HCT116 (cell line): ENCODE data around the gene KCNIP3.

ENCODE experiments used
- EZH2phosphoT487 ChIP-seq: fragments of 200-600 bp; IDR thresholded peaks from 2 replicates; pipeline ENCODE4 v1.6.1; 2018; ENCODE audit warnings: antibody characterized with exemption, borderline replicate concordance
- POLR2AphosphoS5 ChIP-seq: IDR thresholded peaks from 2 replicates; pipeline ENCODE4 v1.6.1; 2011; ENCODE audit warnings: mild to moderate bottlenecking, low read depth, low read length, moderate library complexity
- RAD21 ChIP-seq: IDR thresholded peaks from 2 replicates; pipeline ENCODE4 v1.6.1; 2012; ENCODE audit warnings: low read depth, mild to moderate bottlenecking
- SIN3A ChIP-seq: IDR thresholded peaks from 2 replicates; pipeline ENCODE4 v1.6.1; 2012; ENCODE audit warnings: low read depth
- ZNF274 ChIP-seq: fragments of 200-500 bp; sonication (Bioruptor generic); IDR thresholded peaks from 2 replicates; pipeline ENCODE4 v1.6.1; 2014; ENCODE audit warnings: mild to moderate bottlenecking, low read depth, low read length, inconsistent platforms
- TF ChIP-seq, protein P1 (sequence below), 3 experiments: fragments of 200-600 bp in 1 of 3; sonication (generic) in 1 of 3; IDR thresholded peaks in 2 of 3; conservative IDR thresholded peaks in 1 of 3; 2 replicates each; pipeline ENCODE4 v1.5.1; 2012 to 2017; ENCODE audit warnings: low read depth in 2 of 3, low read length in 2 of 3, antibody characterized with exemption in 1 of 3, borderline replicate concordance in 1 of 3, control low read depth in 1 of 3, mild to moderate bottlenecking in 1 of 3, mixed read lengths in 1 of 3, mixed run types in 1 of 3, moderate library complexity in 1 of 3; ENCODE audit not compliant: insufficient read depth in 1 of 3

DNA sequence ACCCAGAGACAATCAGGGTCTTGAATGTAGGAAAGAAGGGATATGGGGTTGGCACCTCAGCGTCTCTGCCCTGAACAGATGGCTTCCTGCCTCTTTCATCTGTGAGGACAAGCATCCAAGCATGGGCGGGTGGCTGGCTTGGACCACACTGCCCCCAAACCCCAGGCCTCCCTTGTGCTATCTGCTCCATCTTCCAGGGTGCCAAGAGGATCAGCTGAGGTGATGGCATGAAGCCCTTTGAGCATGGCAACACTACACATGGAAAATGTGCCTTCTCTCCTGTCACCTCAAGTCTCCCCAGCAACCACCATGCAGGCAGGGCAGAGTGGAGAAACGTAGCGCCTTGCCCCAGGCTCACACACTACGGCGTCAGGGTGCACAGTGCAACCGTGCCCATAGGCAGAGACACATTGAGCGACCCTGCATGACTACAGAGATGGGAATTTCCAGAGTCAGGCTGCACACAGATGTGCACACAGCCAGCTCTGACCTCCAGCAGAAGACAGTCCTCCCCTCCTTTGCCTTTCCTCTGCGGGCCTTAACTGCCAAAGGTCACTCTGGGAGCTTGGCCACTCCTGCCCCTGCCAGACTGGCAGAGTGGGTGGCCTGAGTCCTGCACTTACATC lies 1.5 kb downstream of the KCNIP3 start:
- TF ChIP-seq RAD21, result no peak
- TF ChIP-seq, protein P1, sequence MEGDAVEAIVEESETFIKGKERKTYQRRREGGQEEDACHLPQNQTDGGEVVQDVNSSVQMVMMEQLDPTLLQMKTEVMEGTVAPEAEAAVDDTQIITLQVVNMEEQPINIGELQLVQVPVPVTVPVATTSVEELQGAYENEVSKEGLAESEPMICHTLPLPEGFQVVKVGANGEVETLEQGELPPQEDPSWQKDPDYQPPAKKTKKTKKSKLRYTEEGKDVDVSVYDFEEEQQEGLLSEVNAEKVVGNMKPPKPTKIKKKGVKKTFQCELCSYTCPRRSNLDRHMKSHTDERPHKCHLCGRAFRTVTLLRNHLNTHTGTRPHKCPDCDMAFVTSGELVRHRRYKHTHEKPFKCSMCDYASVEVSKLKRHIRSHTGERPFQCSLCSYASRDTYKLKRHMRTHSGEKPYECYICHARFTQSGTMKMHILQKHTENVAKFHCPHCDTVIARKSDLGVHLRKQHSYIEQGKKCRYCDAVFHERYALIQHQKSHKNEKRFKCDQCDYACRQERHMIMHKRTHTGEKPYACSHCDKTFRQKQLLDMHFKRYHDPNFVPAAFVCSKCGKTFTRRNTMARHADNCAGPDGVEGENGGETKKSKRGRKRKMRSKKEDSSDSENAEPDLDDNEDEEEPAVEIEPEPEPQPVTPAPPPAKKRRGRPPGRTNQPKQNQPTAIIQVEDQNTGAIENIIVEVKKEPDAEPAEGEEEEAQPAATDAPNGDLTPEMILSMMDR (IDR thresholded peaks at IDR 0.05 in 2 of 3, conservative IDR thresholded peaks at IDR 0.05 in 1 of 3; ENCODE audit: borderline replicate concordance in 1 of 3, insufficient read depth in 1 of 3, low read depth in 2 of 3, low read length in 2 of 3), result no peak
- TF ChIP-seq EZH2phosphoT487, result no peak
- no peak for TF ChIP-seq POLR2AphosphoS5
- no peak for TF ChIP-seq SIN3A
- no peak for TF ChIP-seq ZNF274
